ENCODE data around the gene CNKSR2.

Gene CNKSR2

DNA sequence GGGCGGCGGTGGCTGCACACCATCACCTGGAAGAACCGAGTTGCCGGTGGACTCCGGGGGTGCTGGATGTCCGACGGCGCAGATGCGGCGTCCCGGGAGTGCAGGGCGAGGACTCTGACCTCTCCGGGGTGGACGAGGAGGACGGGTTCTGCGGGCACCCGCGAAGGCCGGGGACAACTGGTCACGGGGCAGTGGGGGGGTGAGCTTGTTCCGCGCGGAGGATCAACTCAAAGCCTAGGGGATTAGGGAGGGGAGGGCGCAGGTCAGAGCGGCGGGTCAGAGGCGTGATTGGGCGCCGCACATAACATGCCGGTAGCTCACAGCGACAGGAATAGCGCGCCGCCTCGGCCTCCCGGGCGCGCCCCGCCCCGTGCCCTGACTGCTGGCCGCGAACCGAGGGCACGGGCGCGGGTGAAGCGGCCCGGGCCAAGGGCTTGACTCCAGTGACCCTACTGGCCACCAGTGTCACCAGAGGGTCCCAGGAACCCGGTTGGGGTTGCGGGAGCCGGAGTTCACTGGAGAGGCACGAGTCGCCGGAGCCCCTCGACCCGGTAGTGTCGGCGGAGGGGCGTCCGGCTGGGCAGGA is 284.0 kb downstream of the CNKSR2 start, which contains the start of gene KLHL34:
KLHL34 (minus strand) TSS at position 179 of the 586 bp plus-strand sequence. CDS start 542 bp downstream, outside the sequence.
- intact Hi-C loops (cut with DNase I; ENCODE audit: low total_unique reads) = no loop called here
- DNase-seq = no peak

GRCh38 chrX:21658746-21659145 is 284.5 kb downstream of the CNKSR2 start:
- H3K36me3 ChIP-seq = no peaks in the 10 kb centered on the region
- H3K27ac ChIP-seq = no peak overlapping the region
- no peaks in the 10 kb centered on the region for H3K9me3 ChIP-seq
- TF ChIP-seq, protein P1, sequence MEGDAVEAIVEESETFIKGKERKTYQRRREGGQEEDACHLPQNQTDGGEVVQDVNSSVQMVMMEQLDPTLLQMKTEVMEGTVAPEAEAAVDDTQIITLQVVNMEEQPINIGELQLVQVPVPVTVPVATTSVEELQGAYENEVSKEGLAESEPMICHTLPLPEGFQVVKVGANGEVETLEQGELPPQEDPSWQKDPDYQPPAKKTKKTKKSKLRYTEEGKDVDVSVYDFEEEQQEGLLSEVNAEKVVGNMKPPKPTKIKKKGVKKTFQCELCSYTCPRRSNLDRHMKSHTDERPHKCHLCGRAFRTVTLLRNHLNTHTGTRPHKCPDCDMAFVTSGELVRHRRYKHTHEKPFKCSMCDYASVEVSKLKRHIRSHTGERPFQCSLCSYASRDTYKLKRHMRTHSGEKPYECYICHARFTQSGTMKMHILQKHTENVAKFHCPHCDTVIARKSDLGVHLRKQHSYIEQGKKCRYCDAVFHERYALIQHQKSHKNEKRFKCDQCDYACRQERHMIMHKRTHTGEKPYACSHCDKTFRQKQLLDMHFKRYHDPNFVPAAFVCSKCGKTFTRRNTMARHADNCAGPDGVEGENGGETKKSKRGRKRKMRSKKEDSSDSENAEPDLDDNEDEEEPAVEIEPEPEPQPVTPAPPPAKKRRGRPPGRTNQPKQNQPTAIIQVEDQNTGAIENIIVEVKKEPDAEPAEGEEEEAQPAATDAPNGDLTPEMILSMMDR (IDR thresholded peaks at IDR 0.05) = no peak
- peaks cover 0 to 3% (median 0%) of the 10 kb centered on the region in 4 donors for H3K4me1 ChIP-seq
- intact Hi-C loops (cut with DNase I; ENCODE audit: low total_unique reads) = no loop called here
- no peak overlapping the region for H3K4me3 ChIP-seq
- no peak for DNase-seq
- H3K27me3 ChIP-seq = peaks cover 0 to 26% of the 10 kb centered on the region in 2 donors

More for the DNA sequence above, 284.0 kb downstream of the CNKSR2 start, which contains the start of gene KLHL34:
- Histone ChIP-seq H3K27me3 (peaks cover 0 to 26% of the 10 kb centered on the region in 2 donors), H3K4me1 (peaks cover 0 to 3% (median 0%) of the 10 kb centered on the region in 4 donors), H3K9me3 (no peaks in the 10 kb centered on the region), H3K4me3 (peak within 1 kb of the TSS; percentile 12 to 38), H3K36me3 (no peaks in the 10 kb centered on the region), H3K27ac (no peak within 1 kb of the TSS)
- TF ChIP-seq, protein P1 (IDR thresholded peaks at IDR 0.05) = no peak

- TF ChIP-seq, protein P1 (IDR thresholded peaks at IDR 0.05) = no peak
- no peak for DNase-seq
- no peak overlapping the region for H3K27ac ChIP-seq
- peaks cover 0 to 26% of the 10 kb centered on the region in 2 donors for H3K27me3 ChIP-seq
- no peaks in the 10 kb centered on the region for H3K9me3 ChIP-seq
- no peaks in the 10 kb centered on the region for H3K36me3 ChIP-seq
- H3K4me1 ChIP-seq = peaks cover 0 to 3% (median 0%) of the 10 kb centered on the region in 4 donors
- intact Hi-C loops (cut with DNase I; ENCODE audit: low total_unique reads) = no loop called here
- no peak overlapping the region for H3K4me3 ChIP-seq
Measured at GRCh38 chrX:21659320-21659719, 285.1 kb downstream of the CNKSR2 start.

GRCh38 chrX:21660156-21660555 is 285.9 kb downstream of the CNKSR2 start:
- no peak for DNase-seq
- Histone ChIP-seq H3K4me1 (peaks cover 0 to 3% (median 0%) of the 10 kb centered on the region in 4 donors), H3K27ac (no peak overlapping the region), H3K9me3 (no peaks in the 10 kb centered on the region), H3K36me3 (no peaks in the 10 kb centered on the region), H3K27me3 (peaks cover 0 to 26% of the 10 kb centered on the region in 2 donors), H3K4me3 (no peak overlapping the region)
- TF ChIP-seq, protein P1 (IDR thresholded peaks at IDR 0.05) = no peak
- intact Hi-C loops (cut with DNase I; ENCODE audit: low total_unique reads) = no loop called here

DNA sequence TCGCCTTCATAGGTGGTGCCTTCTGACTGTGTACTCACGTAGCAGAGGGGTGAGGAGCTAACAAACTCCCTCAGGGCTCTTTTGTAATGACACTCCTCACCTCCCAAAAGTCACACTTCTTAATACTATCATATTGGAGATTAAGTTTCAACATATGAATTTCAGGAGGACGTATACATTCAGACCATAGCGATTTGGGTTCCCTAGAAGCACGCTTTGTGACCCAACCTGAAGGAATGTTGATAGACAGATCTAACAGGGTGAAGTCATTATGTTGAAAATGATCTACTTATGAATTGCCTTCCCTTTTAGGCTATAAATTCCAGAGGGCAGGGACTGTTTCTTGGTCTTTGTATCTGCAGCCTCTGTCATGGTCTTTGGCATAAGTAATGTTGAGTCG is 287.1 kb downstream of the CNKSR2 start:
- Histone ChIP-seq H3K27ac (no peak overlapping the region), H3K27me3 (peaks cover 0 to 24% of the 10 kb centered on the region in 2 donors), H3K4me1 (no peaks in the 10 kb centered on the region), H3K9me3 (no peaks in the 10 kb centered on the region), H3K4me3 (no peak overlapping the region), H3K36me3 (no peaks in the 10 kb centered on the region)
- no peak for DNase-seq
- intact Hi-C loops (cut with DNase I; ENCODE audit: low total_unique reads) = no loop called here
- TF ChIP-seq, protein P1 (IDR thresholded peaks at IDR 0.05) = no peak

Data from tibial artery (tissue), 4 donors.